GM18508 (cell line): ENCODE results near the gene CREBBP.
"Not testable (repeated sequence)": the region's sequence is repeated elsewhere in the genome, so short reads cannot be mapped to it uniquely, and the experiment has no call there.

Experiments
- ATAC-seq: cut with Tn5 transposase; IDR thresholded peaks from one replicate; pipeline ENCODE4 v1.9.1; 2021; ENCODE audit warnings: moderate number of reproducible peaks; ENCODE audit not compliant: insufficient read depth, unreplicated experiment

The CREBBP gene

DNA sequence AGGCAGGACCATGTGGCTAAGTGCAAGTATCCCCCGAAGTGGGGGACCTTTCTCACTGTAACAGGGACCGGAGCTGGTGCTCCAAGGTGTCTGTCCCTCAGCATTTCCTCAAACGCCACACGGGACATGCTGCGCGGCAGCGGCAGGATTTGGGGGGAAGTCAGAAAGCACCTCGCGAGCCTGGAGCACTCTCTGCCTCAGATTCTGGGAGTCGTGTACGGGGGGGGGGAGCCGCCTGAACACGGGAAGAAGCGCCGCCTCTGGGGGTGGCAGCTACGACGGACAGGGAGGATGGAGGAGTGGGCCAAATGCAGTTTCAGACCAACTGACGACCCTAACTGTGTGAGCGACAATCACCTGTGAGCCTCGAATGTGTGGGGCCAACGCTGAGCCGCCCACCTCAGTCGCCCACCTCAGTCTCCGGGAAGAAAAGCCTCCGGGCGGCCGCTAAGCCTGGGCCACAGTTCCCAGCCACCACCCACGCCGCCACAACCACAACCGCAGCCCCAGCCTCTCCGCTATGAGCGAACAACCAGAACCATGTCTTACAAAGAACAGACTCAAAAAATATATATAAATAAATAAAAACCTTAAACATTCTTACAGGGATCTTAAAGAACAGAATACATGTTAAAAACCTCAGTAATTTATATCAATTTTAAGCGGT lies 154.4 kb downstream of the CREBBP start:
- no peak for ATAC-seq

DNA sequence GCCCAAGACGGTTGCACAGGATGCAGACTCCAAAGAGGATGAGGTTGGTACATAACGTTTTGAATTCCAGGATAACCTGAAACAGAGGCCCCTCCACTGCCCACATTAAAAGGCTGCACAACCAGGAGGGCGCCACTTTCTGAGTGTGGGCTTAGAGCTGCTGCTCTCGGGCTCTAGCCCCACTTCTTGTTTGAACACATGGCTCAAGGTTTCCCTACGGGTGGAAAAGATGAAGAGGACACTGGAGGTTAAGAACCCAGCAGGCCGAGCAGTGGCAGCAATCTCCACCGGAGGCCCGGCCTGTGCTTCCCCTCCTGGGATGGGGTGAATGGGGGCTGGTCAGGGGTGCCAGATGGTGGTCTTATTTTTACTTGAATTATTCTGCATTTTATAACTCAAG lies 155.2 kb downstream of the CREBBP start:
- no peak for ATAC-seq

GRCh38 chr16:3722508-3722907 lies 158.0 kb downstream of the CREBBP start:
- ATAC-seq: no peak

GRCh38 chr16:3720418-3720817 lies 160.1 kb downstream of the CREBBP start:
- ATAC-seq: no peak

- ATAC-seq: no peak
Measured at GRCh38 chr16:3718628-3719027, 161.9 kb downstream of the CREBBP start.

DNA sequence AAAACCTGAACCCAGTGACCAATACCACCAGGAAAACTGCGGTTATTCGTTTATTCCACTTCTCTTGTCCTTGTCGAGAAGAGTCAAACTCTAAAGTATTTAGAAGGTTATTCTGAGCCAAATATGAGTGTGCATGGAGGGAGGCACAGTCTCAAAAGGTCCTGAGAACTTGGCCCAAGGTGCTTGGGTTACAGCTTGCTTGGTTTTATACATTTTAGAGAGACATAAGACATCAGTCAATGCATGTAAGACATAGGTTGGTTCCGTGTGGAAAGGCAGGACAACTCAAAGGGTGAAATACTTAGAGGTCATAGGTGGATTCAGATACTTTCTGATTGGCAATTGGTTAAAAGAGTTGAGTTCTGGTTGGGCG lies 162.5 kb downstream of the CREBBP start:
- no peak for ATAC-seq

GRCh38 chr16:3717235-3718018 lies 163.1 kb downstream of the CREBBP start, which contains the start of gene TRAP1:
Gene TRAP1, minus strand, starts transcription at chr16:3717524. Its CDS starts 16 bp downstream, at chr16:3717508.
- ATAC-seq: no peak

DNA sequence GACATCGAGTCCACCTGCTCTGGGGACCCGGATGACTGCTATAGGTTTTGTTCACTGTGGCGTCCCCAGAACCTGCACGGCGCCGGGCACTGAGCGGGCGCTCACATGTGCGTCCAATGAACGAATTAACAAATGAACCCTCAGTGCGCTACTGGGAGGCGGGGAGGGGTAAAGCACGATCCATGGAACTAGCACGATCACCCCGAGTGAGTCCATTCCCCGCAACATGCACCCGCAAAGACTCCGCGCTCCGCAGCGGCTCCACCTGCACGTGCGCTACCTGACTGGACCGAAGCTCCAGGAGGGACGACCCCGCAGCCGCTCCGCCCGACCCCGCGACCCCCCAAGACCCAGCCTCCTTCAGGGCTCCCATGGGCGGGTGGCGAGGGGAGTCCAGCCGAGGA lies 163.7 kb downstream of the CREBBP start:
- no peak for ATAC-seq

GRCh38 chr16:3715430-3715829 lies 165.1 kb downstream of the CREBBP start:
- ATAC-seq: no peak

DNA sequence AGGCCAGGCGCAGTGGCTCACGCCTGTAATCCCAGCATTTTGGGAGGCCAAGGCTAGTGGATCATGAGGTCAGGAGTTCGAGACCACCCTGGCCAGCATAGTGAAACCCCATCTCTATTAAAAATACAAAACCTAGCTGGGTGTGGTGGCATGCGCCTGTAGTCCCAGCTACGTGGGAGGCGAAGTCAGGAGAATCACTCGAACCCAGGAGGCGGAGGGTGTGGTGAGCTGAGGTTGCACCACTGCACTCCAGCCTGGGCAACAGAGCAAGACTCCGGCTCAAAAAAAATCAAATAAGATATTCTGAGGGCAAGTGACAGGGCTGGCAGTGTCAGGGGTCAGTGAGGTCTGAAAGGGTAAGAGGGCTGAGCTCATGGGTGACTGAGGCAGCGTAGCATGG lies 166.1 kb downstream of the CREBBP start:
- ATAC-seq: not testable (repeated sequence)

GRCh38 chr16:3713587-3714242 lies 166.8 kb downstream of the CREBBP start:
- ATAC-seq: no peak

DNA sequence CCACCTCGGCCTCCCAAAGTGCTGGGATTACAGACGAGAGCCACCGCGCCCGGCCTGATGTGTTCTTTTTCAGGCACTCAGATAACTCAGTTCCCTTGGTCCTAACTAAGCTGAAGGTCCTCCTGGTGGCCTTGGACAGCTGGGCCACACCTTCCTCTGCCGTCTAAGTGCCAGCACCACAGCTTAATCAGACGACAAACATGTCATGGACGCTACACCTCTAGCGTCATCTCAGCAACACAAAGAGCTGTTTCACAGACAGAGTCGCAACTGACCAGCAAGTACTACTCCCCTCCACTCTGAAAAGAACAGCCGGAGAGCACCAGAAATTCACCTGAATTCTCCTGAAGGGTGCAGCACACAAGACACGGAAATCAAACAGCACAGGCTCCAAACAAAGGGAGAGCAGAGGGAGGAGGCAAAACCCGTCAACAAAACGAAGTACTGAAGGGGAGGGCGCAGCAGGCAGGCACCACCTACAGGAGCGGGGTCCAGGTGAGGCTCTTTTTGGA lies 167.6 kb downstream of the CREBBP start:
- no peak for ATAC-seq

DNA sequence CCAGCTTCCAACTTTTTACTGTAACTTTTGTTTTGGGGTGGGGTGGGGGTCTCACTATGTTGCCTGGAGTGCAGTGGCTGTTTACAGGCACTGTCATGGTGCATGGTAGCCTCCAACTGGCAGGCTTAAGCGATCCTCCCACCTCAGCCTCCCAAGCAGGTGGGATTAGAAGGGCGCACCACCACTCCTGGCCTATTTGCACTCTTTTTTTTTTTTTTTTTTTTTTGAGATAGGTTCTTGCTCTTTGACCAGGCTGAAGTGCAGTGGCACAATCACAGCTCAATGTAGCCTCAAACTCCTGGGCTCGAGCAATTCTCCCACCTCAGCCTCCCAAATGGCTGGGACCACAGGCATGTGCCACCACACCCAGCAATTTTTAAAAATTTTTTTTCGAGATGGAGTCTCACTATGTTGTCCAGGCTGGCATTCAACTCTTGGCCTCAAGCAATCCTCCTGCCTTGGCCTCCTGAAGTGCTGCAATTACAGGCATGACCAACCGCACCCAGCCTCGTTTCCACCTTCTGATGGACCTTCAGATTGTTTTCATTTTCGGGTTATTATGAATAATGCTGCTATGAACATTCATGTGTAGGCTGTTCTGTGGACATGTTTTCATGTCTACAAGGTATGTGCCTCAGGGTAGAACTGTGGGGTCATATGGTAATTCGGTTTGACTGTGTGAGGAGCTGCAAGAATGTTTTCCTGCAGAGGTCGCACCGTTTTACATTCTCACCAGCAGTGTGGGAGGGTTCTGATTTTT lies 174.1 kb downstream of the CREBBP start:
- no peak for ATAC-seq

- ATAC-seq: no peak
Measured at GRCh38 chr16:3702082-3702481, 178.4 kb downstream of the CREBBP start.

- no peak for ATAC-seq
Measured at GRCh38 chr16:3701531-3701930, 179.0 kb downstream of the CREBBP start.

DNA sequence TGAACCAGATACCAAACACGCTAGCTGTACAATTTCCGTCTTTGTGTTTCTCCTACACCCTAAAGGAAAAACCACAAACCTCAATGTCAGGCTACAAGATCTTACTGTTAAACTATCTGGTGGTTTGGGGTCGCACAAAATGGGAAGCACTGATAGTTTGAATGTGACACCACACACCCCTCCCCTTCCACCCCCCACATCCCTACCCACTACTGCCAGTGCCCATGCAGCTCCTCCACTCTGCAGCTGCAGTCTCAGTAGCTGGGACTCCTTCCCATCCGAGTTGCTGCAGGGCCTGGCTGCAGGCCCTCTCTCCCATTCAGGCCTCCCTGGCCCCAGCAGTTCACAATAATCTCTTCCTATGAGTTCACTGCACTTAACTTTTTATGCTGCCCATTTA lies 181.6 kb downstream of the CREBBP start:
- no peak for ATAC-seq

- ATAC-seq: no peak
Measured at GRCh38 chr16:3696425-3697218, 183.9 kb downstream of the CREBBP start.

- no peak for ATAC-seq
Measured at GRCh38 chr16:3695610-3696369, 184.7 kb downstream of the CREBBP start.

DNA sequence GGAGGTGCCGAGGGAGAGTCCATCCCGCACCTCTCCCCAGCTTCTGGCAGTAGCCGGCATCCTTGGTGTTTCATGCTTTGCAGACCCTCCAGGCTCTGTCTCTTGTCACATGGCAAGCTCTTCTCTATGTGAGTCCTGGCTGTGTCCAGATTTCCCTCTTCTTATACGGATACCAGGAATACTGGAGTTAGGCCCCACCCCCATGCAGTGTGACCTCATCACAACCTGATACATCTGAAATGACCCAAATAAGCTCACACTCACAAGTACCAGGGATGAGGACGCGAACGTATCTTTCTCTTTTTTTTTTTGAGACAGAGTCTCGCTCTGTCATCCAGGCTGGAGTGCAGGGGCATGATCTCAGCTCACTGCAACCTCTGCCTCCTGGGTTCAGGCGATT lies 186.5 kb downstream of the CREBBP start:
- no peak for ATAC-seq
